SU-DHL-6 (cell line): ENCODE data around the gene SYTL1.

Experiments
- H2AFZ ChIP-seq: fragments of 200-600 bp; sonication (generic); 2 replicates; pipeline ENCODE4 v1.6.1; 2014; ENCODE audit warnings: low read depth, mild to moderate bottlenecking, moderate library complexity, mixed read lengths, antibody characterized with exemption, low read length; ENCODE audit not compliant: severe bottlenecking
- H3F3A ChIP-seq: fragments of 200-600 bp; shearing (Covaris generic); 2 replicates; pipeline ENCODE4 v1.6.0; 2016; ENCODE audit warnings: antibody characterized with exemption, mild to moderate bottlenecking; ENCODE audit not compliant: insufficient read depth
- H3K27ac ChIP-seq: fragments of 200-600 bp; sonication (generic); 2 replicates; pipeline ENCODE4 v1.5.1; 2016; ENCODE audit warnings: low read depth, mild to moderate bottlenecking, low read length, moderate library complexity, mixed read lengths
- H3K27me3 ChIP-seq: fragments of 200-600 bp; sonication (generic), shearing (Covaris generic); 2 replicates; pipeline ENCODE4 v1.6.0; 2014; ENCODE audit warnings: mild to moderate bottlenecking, low read length
- H3K36me3 ChIP-seq: fragments of 200-600 bp; sonication (generic); 2 replicates; pipeline ENCODE4 v1.6.1; 2014; ENCODE audit warnings: mild to moderate bottlenecking, low read length, mixed read lengths
- H3K4me2 ChIP-seq: fragments of 300-600, 200-600 bp; shearing (Covaris generic), sonication (generic); 2 replicates; pipeline ENCODE4 v1.6.0; 2014; ENCODE audit warnings: low read length, low read depth, mild to moderate bottlenecking; ENCODE audit not compliant: poor library complexity, severe bottlenecking
- H3K4me3 ChIP-seq: fragments of 200-600 bp; sonication (generic); 2 replicates; pipeline ENCODE4 v1.5.1; 2014; ENCODE audit warnings: antibody characterized with exemption, low read length, mild to moderate bottlenecking, mixed read lengths; ENCODE audit not compliant: insufficient read depth, poor library complexity, severe bottlenecking
- H3K79me2 ChIP-seq: fragments of 200-600 bp; sonication (generic); 2 replicates; pipeline ENCODE4 v1.6.1; 2014; ENCODE audit warnings: mild to moderate bottlenecking, low read length, moderate library complexity; ENCODE audit not compliant: insufficient read depth
- H3K9ac ChIP-seq: fragments of 200-600 bp; sonication (generic); 2 replicates; pipeline ENCODE4 v1.7.0; 2014; ENCODE audit warnings: mild to moderate bottlenecking, low read length
- H3K9me2 ChIP-seq: fragments of 200-600 bp; sonication (generic); replicated peaks from 2 replicates; pipeline ENCODE4 v1.6.1; 2014; ENCODE audit warnings: low read length; ENCODE audit not compliant: insufficient read depth
- H3K9me3 ChIP-seq: fragments of 200-600 bp; sonication (generic); 2 replicates; pipeline ENCODE4 v1.6.1; 2014; ENCODE audit warnings: low read length, mixed read lengths; ENCODE audit not compliant: insufficient read depth
- H4K20me1 ChIP-seq: fragments of 200-600 bp; sonication (generic); 2 replicates; pipeline ENCODE4 v1.6.1; 2014; ENCODE audit warnings: low read depth, mild to moderate bottlenecking, antibody characterized with exemption, low read length, moderate library complexity, mixed read lengths
- CTCF ChIP-seq: fragments of 200-600 bp; sonication (generic); IDR thresholded peaks from one replicate; pipeline ENCODE4 v1.5.1; 2017; ENCODE audit warnings: antibody characterized with exemption, mild to moderate bottlenecking, low read length, moderate library complexity; ENCODE audit not compliant: insufficient read depth, poor library complexity, severe bottlenecking
- EZH2phosphoT487 ChIP-seq: fragments of 200-600 bp; sonication (generic), shearing (Covaris generic); conservative IDR thresholded peaks from 2 replicates; pipeline ENCODE4 v1.6.1; 2018; ENCODE audit warnings: mild to moderate bottlenecking, antibody characterized with exemption, low read length, moderate library complexity, mixed read lengths

Gene SYTL1

GRCh38 chr1:27331922-27332321 lies 9.9 kb upstream of the SYTL1 start:
- H3K27ac ChIP-seq = no peak overlapping the region
- H3K9me2 ChIP-seq = no peaks in the 10 kb centered on the region
- TF ChIP-seq EZH2phosphoT487 (no peak), CTCF (no peak)
- no peak overlapping the region for H3K9ac ChIP-seq
- H3K79me2 ChIP-seq = peaks cover 35% of the 10 kb centered on the region
- 0 out of 2 replicates have a peak, but pooled peaks cover 1% of the 10 kb centered on the region for H3K36me3 ChIP-seq
- H4K20me1 ChIP-seq = no peaks in the 10 kb centered on the region; the same call in 1 of the 2 replicates
- no peaks in the 10 kb centered on the region for H3K27me3 ChIP-seq
- H3F3A ChIP-seq = no peaks in the 10 kb centered on the region
- no peaks in the 10 kb centered on the region for H3K9me3 ChIP-seq
- H2AFZ ChIP-seq = no peak overlapping the region
- no peak overlapping the region for H3K4me2 ChIP-seq
- H3K4me3 ChIP-seq = no peak overlapping the region

DNA sequence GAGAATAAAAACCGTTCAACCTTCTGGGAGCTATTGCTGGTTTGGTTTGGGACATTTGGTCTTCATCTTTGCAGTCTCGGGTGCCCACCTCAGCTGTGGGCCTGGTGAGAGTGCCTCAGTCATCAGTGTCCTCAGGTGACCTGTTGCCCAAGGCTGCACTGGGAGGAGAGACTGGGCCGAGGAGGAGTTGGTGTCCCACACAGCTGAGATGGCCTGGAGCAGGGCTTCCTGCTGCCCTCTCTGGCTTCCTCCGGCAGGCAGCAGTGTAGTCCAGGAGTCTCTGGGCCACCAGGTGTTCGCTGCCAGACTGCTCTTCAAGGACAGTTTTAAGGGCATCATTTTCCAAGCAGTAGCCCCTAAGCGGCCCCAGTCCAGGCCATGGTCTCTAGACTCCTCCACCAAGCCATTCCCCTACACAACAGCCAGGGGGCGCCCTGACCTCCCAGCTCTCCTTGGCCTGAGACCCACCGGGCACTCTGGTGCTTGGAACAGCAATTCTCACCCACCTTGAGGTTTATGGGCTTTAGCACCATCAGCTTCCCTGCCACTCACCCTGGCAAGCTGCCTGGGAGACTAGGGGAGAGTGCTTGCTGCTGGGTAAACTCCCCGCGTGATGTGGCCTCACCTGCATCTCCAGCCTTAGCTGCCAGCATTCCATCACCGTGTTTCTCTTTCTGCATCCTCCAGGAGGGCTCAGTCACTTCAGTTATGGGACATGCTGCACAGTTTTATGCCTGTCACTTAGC lies 9.1 kb upstream of the SYTL1 start:
- Histone ChIP-seq H3K36me3 (no peaks in the 10 kb centered on the region), H3F3A (no peaks in the 10 kb centered on the region), H3K4me3 (no peak overlapping the region), H3K79me2 (peaks cover 28% of the 10 kb centered on the region), H4K20me1 (no peaks in the 10 kb centered on the region; the same call in 1 of the 2 replicates), H3K27me3 (no peaks in the 10 kb centered on the region), H2AFZ (no peak overlapping the region), H3K27ac (no peak overlapping the region), H3K4me2 (no peak overlapping the region), H3K9me3 (no peaks in the 10 kb centered on the region), H3K9me2 (no peaks in the 10 kb centered on the region), H3K9ac (no peak overlapping the region)
- TF ChIP-seq CTCF (peak; percentile 60), EZH2phosphoT487 (no peak)

- no peaks in the 10 kb centered on the region for H3K9me2 ChIP-seq
- H3F3A ChIP-seq = no peaks in the 10 kb centered on the region
- TF ChIP-seq EZH2phosphoT487 (no peak), CTCF (no peak)
- no peak overlapping the region for H2AFZ ChIP-seq
- no peak overlapping the region for H3K27ac ChIP-seq
- H3K4me2 ChIP-seq = no peak overlapping the region
- no peaks in the 10 kb centered on the region for H4K20me1 ChIP-seq
- no peaks in the 10 kb centered on the region for H3K9me3 ChIP-seq
- no peak overlapping the region for H3K4me3 ChIP-seq
- no peaks in the 10 kb centered on the region for H3K27me3 ChIP-seq
- no peak overlapping the region for H3K9ac ChIP-seq
- H3K36me3 ChIP-seq = no peaks in the 10 kb centered on the region
- H3K79me2 ChIP-seq = peaks cover 17% of the 10 kb centered on the region
Measured at GRCh38 chr1:27333717-27334279, 8.0 kb upstream of the SYTL1 start.
